Right kidney (tissue), 1 donor: ENCODE data around the gene OIP5.

ENCODE experiments used
- DNase-seq: peaks from one replicate; pipeline ENCODE4 v3.0.0-alpha.2; 2016

OIP5 gene

GRCh38 chr15:41259546-41260189 lies 72.7 kb downstream of the OIP5 start:
- no peak for DNase-seq
